Measurements from ENCODE around the gene MMP21.

MMP21 gene

DNA sequence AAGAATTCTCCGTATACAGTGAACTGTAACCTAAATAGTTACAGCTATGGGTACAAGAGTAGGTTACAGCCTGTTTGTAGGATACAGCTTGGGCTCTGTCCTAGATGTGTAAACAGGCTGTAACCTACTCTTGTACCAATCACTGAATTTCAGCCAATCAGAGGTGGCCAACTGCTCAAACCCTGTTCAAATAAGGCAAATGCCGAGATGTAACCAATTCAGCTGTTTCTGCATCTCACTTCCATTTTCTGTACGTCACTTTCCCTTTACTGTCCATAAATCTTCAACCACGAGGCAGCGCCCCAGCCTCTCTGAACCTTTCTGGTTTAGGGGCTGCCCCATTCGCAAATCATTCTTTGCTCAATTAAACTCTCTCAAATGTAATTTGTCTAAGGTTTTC, 8.3 kb upstream of the MMP21 start:
- no peak overlapping the region for H2AFZ ChIP-seq
- peaks cover 1% of the 10 kb centered on the region for H3K4me1 ChIP-seq
- H3K4me2 ChIP-seq (ENCODE audit: low read length) = no peak overlapping the region
- H3K36me3 ChIP-seq (ENCODE audit: control insufficient read depth, insufficient read depth, low read length) = no peaks in the 10 kb centered on the region
- H3K79me2 ChIP-seq = no peaks in the 10 kb centered on the region
- H3K9me3 ChIP-seq (ENCODE audit: control insufficient read depth, low read length) = no peaks in the 10 kb centered on the region
- no peak overlapping the region for H3K27ac ChIP-seq
- H3K9ac ChIP-seq = no peak overlapping the region
- no peak overlapping the region for H3K4me3 ChIP-seq (ENCODE audit: low read depth, low read length)
- H3K27me3 ChIP-seq (ENCODE audit: control insufficient read depth, insufficient read depth, low read length) = no peaks in the 10 kb centered on the region
- TF ChIP-seq, protein P1, sequence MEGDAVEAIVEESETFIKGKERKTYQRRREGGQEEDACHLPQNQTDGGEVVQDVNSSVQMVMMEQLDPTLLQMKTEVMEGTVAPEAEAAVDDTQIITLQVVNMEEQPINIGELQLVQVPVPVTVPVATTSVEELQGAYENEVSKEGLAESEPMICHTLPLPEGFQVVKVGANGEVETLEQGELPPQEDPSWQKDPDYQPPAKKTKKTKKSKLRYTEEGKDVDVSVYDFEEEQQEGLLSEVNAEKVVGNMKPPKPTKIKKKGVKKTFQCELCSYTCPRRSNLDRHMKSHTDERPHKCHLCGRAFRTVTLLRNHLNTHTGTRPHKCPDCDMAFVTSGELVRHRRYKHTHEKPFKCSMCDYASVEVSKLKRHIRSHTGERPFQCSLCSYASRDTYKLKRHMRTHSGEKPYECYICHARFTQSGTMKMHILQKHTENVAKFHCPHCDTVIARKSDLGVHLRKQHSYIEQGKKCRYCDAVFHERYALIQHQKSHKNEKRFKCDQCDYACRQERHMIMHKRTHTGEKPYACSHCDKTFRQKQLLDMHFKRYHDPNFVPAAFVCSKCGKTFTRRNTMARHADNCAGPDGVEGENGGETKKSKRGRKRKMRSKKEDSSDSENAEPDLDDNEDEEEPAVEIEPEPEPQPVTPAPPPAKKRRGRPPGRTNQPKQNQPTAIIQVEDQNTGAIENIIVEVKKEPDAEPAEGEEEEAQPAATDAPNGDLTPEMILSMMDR (IDR thresholded peaks at IDR 0.05) = no peak

DNA sequence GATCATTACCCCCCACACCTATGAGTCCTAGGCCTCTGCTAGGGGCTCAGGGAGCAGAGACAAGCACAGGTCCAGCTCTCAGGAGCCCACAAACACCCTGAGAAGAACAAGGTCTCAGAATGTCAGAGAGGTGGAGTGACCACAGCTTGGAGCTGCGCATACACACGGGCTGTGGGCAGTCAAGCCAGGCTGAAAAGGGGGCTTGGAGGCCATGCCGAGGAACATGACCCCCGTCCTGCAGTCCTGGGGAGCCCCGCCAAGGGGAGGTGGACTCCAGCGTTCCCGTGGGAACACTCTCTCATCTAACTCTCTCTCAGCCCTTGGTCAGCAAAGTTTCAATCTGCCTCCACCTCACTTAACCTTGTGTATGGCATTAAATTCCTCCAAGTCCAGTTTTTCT, 7.8 kb upstream of the MMP21 start:
- TF ChIP-seq, protein P1 (IDR thresholded peaks at IDR 0.05) = no peak
- no peak overlapping the region for H3K9ac ChIP-seq
- H3K27me3 ChIP-seq (ENCODE audit: control insufficient read depth, insufficient read depth, low read length) = no peaks in the 10 kb centered on the region
- no peak overlapping the region for H3K27ac ChIP-seq
- no peak overlapping the region for H3K4me2 ChIP-seq (ENCODE audit: low read length)
- no peaks in the 10 kb centered on the region for H3K4me1 ChIP-seq
- no peaks in the 10 kb centered on the region for H3K36me3 ChIP-seq (ENCODE audit: control insufficient read depth, insufficient read depth, low read length)
- H3K9me3 ChIP-seq (ENCODE audit: control insufficient read depth, low read length) = no peaks in the 10 kb centered on the region
- no peak overlapping the region for H2AFZ ChIP-seq
- no peak overlapping the region for H3K4me3 ChIP-seq (ENCODE audit: low read depth, low read length)
- H3K79me2 ChIP-seq = no peaks in the 10 kb centered on the region

DNA sequence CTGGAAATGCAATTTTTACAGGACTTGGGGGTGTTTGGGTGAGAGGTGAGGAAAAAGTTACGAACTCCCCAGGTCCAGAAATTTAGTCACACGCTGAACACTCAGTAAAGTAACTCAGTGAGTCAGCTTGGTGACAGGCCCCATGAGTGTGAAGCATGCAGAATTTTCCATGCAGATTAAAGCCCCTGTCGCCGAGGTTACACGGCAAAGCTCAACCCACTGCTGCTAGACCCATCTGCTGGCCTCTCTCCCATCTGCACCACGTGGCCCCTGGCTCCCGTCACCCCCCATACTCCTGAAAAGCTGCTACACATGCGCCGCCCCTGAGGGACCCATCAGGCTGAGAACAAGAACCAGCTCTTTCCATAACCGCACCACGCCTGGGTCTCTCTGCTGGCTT, 7.0 kb upstream of the MMP21 start:
- Histone ChIP-seq H2AFZ (no peak overlapping the region), H3K27ac (no peak overlapping the region), H3K9ac (no peak overlapping the region), H3K4me1 (no peaks in the 10 kb centered on the region), H3K79me2 (no peaks in the 10 kb centered on the region), H3K36me3 (ENCODE audit: control insufficient read depth, insufficient read depth, low read length) (no peaks in the 10 kb centered on the region), H3K4me3 (ENCODE audit: low read depth, low read length) (no peak overlapping the region), H3K9me3 (ENCODE audit: control insufficient read depth, low read length) (no peaks in the 10 kb centered on the region), H3K27me3 (ENCODE audit: control insufficient read depth, insufficient read depth, low read length) (no peaks in the 10 kb centered on the region), H3K4me2 (ENCODE audit: low read length) (no peak overlapping the region)
- TF ChIP-seq, protein P1 (IDR thresholded peaks at IDR 0.05) = no peak

DNA sequence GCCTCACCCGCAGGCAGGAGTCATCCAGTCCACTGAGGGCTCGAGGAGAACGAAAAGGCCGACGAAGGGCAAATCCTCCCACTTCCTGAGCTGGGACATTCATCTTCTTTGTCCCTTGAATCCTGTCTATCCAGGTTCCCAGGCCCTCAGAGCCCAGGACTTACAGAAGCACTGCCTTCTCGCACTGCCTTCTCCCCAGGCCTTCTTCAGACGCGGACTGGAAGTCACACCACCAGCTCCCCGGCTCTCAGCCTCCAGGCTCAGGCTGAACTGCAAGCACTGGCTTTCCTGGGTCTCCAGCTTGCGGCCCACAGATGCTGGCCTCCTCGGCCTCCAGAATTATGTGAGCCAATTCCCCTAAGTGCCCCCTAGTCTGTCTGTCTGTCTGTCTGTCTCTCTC, 6.4 kb upstream of the MMP21 start:
- no peaks in the 10 kb centered on the region for H3K79me2 ChIP-seq
- H2AFZ ChIP-seq = no peak overlapping the region
- H3K4me3 ChIP-seq (ENCODE audit: low read depth, low read length) = no peak overlapping the region
- H3K9ac ChIP-seq = no peak overlapping the region
- no peaks in the 10 kb centered on the region for H3K27me3 ChIP-seq (ENCODE audit: control insufficient read depth, insufficient read depth, low read length)
- H3K9me3 ChIP-seq (ENCODE audit: control insufficient read depth, low read length) = no peaks in the 10 kb centered on the region
- no peaks in the 10 kb centered on the region for H3K4me1 ChIP-seq
- H3K27ac ChIP-seq = no peak overlapping the region
- H3K4me2 ChIP-seq (ENCODE audit: low read length) = no peak overlapping the region
- TF ChIP-seq, protein P1 (IDR thresholded peaks at IDR 0.05) = no peak
- no peaks in the 10 kb centered on the region for H3K36me3 ChIP-seq (ENCODE audit: control insufficient read depth, insufficient read depth, low read length)

DNA sequence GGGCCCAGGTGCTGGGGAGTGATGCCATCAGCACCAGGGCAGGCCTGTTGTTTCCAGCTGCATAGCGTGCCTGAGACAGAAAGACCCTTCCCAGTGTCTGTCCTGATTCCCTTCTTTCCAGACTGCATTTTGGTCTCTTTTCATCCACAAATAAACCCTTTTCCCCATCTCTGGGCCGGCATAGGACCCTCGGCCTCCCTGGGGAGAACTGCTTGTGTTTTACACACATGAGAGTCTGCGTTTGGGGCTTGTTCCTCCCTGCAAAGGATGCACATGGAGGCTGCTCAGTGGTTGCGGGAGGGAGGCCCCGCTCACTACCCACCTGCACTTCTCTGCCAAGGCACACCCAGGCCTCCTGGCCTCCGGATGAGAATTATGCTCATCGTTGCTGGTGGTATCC, 5.8 kb upstream of the MMP21 start:
- H2AFZ ChIP-seq = no peak overlapping the region
- H3K36me3 ChIP-seq (ENCODE audit: control insufficient read depth, insufficient read depth, low read length) = no peaks in the 10 kb centered on the region
- no peaks in the 10 kb centered on the region for H3K27me3 ChIP-seq (ENCODE audit: control insufficient read depth, insufficient read depth, low read length)
- H3K4me3 ChIP-seq (ENCODE audit: low read depth, low read length) = no peak overlapping the region
- H3K79me2 ChIP-seq = no peaks in the 10 kb centered on the region
- TF ChIP-seq, protein P1 (IDR thresholded peaks at IDR 0.05) = no peak
- H3K9me3 ChIP-seq (ENCODE audit: control insufficient read depth, low read length) = no peaks in the 10 kb centered on the region
- no peaks in the 10 kb centered on the region for H3K4me1 ChIP-seq
- no peak overlapping the region for H3K4me2 ChIP-seq (ENCODE audit: low read length)
- no peak overlapping the region for H3K9ac ChIP-seq
- no peak overlapping the region for H3K27ac ChIP-seq

All from parathyroid adenoma (tissue), 2 donors.